ENCODE results near the gene ATP2B2. TPM values are rescaled to one million over a fixed set of nuclear protein-coding genes. Genes with fewer than 3 reads are reported as not detected.

ATP2B2 gene
- total RNA-seq, 4 donors from 2014 or later = 0.11 to 0.42 (median 0.15) TPM; not detected in 1

- TF ChIP-seq CTCF (IDR thresholded peaks at IDR 0.05) = no peak
- TF ChIP-seq POLR2A (IDR thresholded peaks at IDR 0.05) = no peak
- WGBS, 2 donors = 87 to 92% methylated on average over 6 to 8 of the region's 8 CpGs
- Histone ChIP-seq H3K9me3 (no peaks in the 10 kb centered on the region), H3K27ac (no peak overlapping the region), H3K4me3 (replicated peaks in 1 of 3) (no peak overlapping the region), H3K36me3 (no peaks in the 10 kb centered on the region), H3K4me1 (no peaks in the 10 kb centered on the region), H3K27me3 (no peaks in the 10 kb centered on the region)
- intact Hi-C loops (cut with DNase I) = no loop called here
- DNase-seq = no peak
Measured at GRCh38 chr3:10438902-10439610, 66.3 kb downstream of the ATP2B2 start.

- no peak for DNase-seq
- Histone ChIP-seq H3K27ac (no peak overlapping the region), H3K9me3 (no peaks in the 10 kb centered on the region), H3K36me3 (no peaks in the 10 kb centered on the region), H3K4me1 (no peaks in the 10 kb centered on the region), H3K27me3 (no peaks in the 10 kb centered on the region), H3K4me3 (replicated peaks in 1 of 3) (no peak overlapping the region)
- intact Hi-C loops (cut with DNase I) = no loop called here
- no peak for TF ChIP-seq POLR2A (IDR thresholded peaks at IDR 0.05)
- TF ChIP-seq CTCF (IDR thresholded peaks at IDR 0.05) = no peak
- 60 to 73% methylated on average over 13 to 16 of the region's 16 CpGs for WGBS, 2 donors
Measured at GRCh38 chr3:10437995-10438901, 67.1 kb downstream of the ATP2B2 start.

GRCh38 chr3:10437272-10437994, 68.0 kb downstream of the ATP2B2 start:
- Histone ChIP-seq H3K4me3 (replicated peaks in 1 of 3) (no peak overlapping the region), H3K4me1 (no peaks in the 10 kb centered on the region), H3K36me3 (no peaks in the 10 kb centered on the region), H3K9me3 (no peaks in the 10 kb centered on the region), H3K27me3 (no peaks in the 10 kb centered on the region), H3K27ac (no peak overlapping the region)
- intact Hi-C loops (cut with DNase I) = no loop called here
- TF ChIP-seq POLR2A (IDR thresholded peaks at IDR 0.05) = no peak
- TF ChIP-seq CTCF (IDR thresholded peaks at IDR 0.05) = no peak
- 57 to 73% methylated on average over 7 of the region's 7 CpGs for WGBS, 2 donors
- DNase-seq = no peak

- intact Hi-C loops (cut with DNase I) = no loop called here
- DNase-seq = no peak
- 82 to 92% methylated on average over 3 of the region's 3 CpGs for WGBS, 2 donors
Measured at GRCh38 chr3:10435850-10436249, 69.5 kb downstream of the ATP2B2 start.

More at GRCh38 chr3:10435850-10436249, 69.5 kb downstream of the ATP2B2 start:
- no peak overlapping the region for H3K4me3 ChIP-seq (replicated peaks in 1 of 3)
- no peak for TF ChIP-seq CTCF (IDR thresholded peaks at IDR 0.05)
- TF ChIP-seq POLR2A (IDR thresholded peaks at IDR 0.05) = no peak
- no peak overlapping the region for H3K27ac ChIP-seq
- no peaks in the 10 kb centered on the region for H3K27me3 ChIP-seq
- no peaks in the 10 kb centered on the region for H3K36me3 ChIP-seq
- H3K9me3 ChIP-seq = no peaks in the 10 kb centered on the region
- no peaks in the 10 kb centered on the region for H3K4me1 ChIP-seq

Data from thyroid gland (tissue), 4 donors.